Tibial nerve (tissue), 4 donors: ENCODE results near the gene TBX15.

Experiments
- EP300 ChIP-seq, 2 donors: sonication (generic); formaldehyde crosslinking; IDR thresholded peaks; one replicate each; pipeline ENCODE4 v1.6.1; 2017; ENCODE audit warnings: antibody characterized with exemption in 2 of 2, mild to moderate bottlenecking in 1 of 2
- POLR2A ChIP-seq, 2 donors: fragments of 450-650 bp; IDR thresholded peaks; one replicate each; pipeline ENCODE4 v1.6.1; 2017; ENCODE audit warnings: antibody characterized with exemption in 2 of 2, mild to moderate bottlenecking in 2 of 2, moderate library complexity in 2 of 2
- TF ChIP-seq, protein P1 (sequence below), 5 experiments: fragments of 200-600 bp in 3 of 5; fragments of 450-650 bp in 2 of 5; sonication (generic) in 3 of 5; IDR thresholded peaks; one replicate each; pipeline ENCODE4 v1.5.1; 2016 to 2019; ENCODE audit warnings: antibody characterized with exemption in 5 of 5, mild to moderate bottlenecking in 3 of 5, moderate library complexity in 2 of 5

GRCh38 chr1:118974661-118975060 is 13.5 kb downstream of the TBX15 start:
- TF ChIP-seq, protein P1, sequence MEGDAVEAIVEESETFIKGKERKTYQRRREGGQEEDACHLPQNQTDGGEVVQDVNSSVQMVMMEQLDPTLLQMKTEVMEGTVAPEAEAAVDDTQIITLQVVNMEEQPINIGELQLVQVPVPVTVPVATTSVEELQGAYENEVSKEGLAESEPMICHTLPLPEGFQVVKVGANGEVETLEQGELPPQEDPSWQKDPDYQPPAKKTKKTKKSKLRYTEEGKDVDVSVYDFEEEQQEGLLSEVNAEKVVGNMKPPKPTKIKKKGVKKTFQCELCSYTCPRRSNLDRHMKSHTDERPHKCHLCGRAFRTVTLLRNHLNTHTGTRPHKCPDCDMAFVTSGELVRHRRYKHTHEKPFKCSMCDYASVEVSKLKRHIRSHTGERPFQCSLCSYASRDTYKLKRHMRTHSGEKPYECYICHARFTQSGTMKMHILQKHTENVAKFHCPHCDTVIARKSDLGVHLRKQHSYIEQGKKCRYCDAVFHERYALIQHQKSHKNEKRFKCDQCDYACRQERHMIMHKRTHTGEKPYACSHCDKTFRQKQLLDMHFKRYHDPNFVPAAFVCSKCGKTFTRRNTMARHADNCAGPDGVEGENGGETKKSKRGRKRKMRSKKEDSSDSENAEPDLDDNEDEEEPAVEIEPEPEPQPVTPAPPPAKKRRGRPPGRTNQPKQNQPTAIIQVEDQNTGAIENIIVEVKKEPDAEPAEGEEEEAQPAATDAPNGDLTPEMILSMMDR (IDR thresholded peaks at IDR 0.05): no peak
- no peak for TF ChIP-seq POLR2A (IDR thresholded peaks at IDR 0.05)
- TF ChIP-seq EP300 (IDR thresholded peaks at IDR 0.05): no peak
